Left hindlimb (tissue), 1 donor: ENCODE measurements around the gene ATP10D.
"Not testable (repeated sequence)": the region's sequence is repeated elsewhere in the genome, so short reads cannot be mapped to it uniquely, and the experiment has no call there.

Source experiments
- DNase-seq: peaks from one replicate; pipeline ENCODE4 v3.0.0-alpha.2; 2018

ATP10D gene

DNA sequence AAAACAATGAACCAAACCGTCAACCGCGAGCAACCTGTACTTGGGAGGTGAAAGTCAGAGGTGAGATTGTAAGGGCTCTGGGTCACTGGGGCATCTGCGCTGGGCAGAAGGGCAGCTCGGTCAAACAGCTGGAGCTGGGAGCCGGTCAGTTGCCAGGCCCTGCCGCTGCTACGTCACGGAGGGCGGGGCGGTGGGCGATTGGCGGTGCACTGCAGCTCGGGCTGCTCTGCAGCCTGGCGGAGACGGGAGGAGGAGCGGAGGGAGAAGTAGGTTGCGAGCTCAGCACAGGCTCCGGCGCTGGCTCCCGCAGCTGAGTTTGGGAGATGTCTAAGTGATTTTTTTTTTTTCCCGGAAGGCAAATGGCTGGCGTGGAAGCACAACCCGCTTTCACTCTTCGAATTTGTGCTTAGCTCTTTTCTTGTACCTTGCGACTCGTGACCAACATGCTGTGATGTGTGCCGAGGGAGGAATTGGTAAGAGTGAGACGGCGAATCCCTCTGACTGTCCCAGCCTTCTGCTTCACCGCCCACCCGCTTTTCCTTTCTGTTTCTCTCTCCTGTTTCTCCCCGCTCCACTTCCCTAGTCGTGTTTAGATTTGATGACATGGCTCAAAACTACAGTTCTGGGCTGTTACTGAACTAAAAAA lies at the start of gene ATP10D:
Gene ATP10D (plus strand): TSS at position 229 of the 646 bp plus-strand sequence. CDS start 27,266 bp downstream, outside the sequence.
- DNase-seq: peak; percentile 97

GRCh38 chr4:47442980-47443379 lies 42.1 kb upstream of the ATP10D start:
- no peak for DNase-seq

GRCh38 chr4:47444031-47444430 lies 41.0 kb upstream of the ATP10D start:
- no peak for DNase-seq

- no peak for DNase-seq
Measured at GRCh38 chr4:47451657-47452056, 33.4 kb upstream of the ATP10D start.

DNA sequence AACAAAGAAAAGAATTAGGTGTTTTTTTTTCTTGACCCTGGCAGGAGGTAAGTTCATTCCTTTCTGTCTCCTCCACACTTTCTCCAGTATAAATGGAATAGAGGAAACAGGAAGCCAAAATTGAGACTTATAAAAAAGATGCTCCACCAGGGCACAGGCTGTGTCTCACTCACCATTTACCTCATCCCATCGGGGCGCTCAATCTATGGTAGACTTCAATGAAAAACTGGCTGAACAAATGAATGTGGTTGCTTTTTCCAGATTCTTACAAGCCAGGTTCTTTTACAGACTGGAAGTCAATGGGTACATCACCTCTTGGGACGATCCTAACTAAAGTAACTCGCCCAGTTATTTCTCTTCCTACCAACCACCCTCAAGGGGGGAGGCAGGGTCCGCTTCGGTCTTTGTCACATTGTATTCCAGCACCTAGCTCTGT lies 22.3 kb upstream of the ATP10D start:
- no peak for DNase-seq

DNA sequence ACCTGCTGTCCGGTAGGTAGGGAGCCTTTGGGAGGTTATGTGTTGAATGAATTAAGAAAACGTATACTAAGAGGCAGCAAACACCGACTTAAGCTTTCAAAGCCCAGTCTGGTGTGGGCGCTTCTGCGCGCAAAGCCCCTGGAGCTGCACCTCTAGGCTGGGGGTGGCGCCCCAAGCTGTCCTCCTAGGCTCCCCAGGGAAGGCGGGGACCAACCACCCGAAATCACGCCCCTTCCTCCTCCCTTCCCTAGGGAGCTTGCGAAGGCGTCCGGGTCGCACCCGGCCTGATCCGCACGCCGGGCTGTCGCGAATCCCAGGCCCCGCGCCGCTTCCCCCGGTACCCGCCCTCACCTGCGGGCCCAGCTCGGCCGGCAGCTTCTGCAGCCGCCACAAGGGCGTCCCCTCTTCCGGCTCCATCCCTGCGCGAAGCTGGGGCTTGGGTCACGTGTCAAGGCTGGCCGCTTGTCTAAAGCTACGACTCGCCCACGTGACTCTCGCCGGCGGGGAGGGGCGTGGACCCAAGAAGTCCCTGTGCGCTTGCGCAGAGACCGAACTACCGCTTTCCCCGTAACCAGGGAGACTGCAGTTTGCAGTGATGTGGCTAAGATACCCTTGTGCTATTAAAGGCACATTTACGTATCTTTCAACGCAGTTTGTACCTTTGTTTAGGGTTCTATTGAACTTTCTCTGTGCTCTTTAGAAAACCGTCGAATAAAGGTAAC lies 21.7 kb upstream of the ATP10D start, which contains the start of gene COMMD8:
Gene COMMD8 (minus strand): TSS at position 468 of the 722 bp plus-strand sequence. CDS start 51 bp downstream, at position 417.
- DNase-seq: peak; percentile 96

- DNase-seq: no peak
Measured at GRCh38 chr4:47465004-47465403, 20.1 kb upstream of the ATP10D start.

DNA sequence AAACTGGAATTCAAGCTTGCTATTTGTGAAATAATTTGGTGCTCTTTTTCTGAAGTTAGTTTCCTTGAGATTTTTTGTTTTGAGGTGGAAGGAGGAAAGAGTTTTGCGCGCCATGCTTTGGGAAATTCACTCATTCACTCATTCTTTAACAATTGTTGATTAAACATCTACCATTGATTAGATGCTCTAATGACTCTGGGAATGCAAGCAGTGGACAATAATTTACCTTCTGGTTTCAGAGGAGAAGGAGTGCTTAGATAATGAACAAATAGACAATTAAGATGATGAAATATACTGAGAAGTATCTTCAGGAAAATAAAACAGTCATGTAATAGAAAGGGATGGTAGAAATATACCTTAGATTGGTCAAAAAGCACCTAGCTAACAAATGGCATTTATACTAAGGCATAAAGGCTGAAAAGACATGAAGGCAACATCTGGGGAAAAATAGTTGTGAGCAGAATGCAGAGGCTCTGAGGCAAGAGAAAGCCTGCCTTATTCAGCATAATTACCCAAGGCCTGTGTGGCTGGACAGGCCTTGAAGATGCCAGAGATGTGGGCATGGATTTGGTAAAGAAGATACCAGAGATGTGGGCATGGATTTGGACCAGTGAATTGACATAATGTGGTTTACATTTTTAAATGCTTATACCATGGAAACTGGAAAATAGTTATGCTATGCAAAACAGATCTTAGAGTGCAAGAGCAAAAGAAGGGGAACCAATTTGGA lies 18.9 kb upstream of the ATP10D start:
- DNase-seq: no peak

DNA sequence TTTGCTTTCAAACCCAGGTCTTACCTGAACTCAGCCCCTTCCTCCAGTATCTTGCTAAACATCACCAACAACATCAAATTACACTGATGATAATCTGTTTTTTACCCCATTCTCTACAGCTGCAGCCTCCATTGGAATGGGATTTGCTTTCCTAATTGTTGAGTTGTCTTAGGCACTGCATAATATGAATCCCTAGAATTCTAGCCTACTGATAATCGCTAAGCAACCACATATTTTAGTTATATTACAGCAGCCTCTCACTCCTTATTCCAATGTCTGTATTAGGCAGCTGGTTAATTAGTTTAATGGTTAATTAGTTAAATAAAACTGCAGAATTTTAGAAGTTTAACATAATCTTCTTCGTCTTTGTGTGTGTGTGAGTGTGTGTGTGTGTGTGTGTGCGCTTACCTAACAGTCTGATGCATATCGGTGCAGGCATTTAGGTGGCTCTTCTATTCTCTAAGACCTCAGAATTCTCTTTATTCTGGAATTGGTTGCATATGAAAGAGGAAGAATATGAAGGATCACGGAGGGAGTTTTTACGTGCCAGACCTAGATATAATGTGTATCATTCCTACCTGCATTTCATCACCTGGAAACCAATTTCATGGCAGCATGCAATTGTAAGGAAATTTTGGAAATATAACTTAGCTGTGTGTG lies 16.2 kb upstream of the ATP10D start:
- DNase-seq: no peak

GRCh38 chr4:47469951-47470350 lies 15.1 kb upstream of the ATP10D start:
- DNase-seq: no peak

DNA sequence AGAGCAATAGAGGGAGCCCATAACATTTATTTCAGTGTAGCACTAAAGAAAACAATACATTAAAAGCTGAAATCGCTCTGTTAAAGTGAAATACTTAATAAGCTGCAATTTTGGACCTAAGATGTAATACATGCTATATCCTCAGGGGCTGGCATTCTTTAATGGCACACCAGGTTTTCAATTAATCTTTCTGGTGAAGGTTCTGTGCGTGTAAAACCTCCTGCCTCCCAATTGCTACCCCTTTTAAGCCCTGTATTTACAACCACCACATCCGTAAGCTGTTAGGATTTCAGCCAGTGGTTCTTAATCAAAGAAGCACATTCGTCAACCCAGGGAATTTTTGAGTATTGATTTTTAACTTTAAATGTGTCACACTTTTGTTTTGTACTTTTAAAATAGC lies 14.0 kb upstream of the ATP10D start:
- DNase-seq: no peak

DNA sequence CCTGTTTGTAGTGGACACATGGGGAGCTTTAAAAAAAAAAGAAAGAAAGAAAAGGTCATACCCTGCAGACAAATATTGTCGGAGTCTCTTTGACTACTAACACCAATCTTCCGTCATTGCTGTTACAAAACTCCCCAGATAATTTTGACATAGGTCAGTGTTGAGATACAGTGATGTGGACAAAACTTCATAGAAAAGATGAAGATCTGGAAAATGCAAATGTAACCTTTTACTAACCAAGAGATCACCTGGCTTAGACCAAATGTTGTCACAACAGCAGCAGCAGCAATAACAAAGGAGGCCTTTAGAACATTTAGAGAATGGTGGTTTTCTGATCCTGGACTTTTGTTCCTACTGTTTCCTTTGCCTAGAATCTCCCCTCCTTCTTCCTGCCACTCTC lies 13.5 kb upstream of the ATP10D start:
- DNase-seq: no peak

GRCh38 chr4:47473141-47473750 lies 11.8 kb upstream of the ATP10D start:
- no peak for DNase-seq

DNA sequence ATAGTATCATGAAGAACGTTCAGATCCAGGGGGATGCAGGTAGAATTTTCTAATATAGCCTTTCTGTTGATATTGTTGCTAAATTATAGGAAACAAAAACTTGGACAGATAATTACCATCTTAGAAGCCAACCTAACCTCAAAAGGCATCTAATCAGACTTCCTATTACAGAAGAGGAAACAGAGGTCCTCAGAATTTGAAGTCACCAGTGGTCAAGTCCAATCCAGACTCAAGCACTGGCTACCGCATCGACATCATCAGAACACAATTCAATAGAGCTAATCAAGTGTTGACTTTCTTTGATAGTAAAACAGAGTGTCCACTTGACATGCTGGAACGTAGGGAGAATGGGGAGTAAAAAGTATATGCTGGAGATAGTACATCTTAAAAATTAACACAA lies 10.3 kb upstream of the ATP10D start:
- no peak for DNase-seq

GRCh38 chr4:47475411-47475810 lies 9.7 kb upstream of the ATP10D start:
- no peak for DNase-seq

DNA sequence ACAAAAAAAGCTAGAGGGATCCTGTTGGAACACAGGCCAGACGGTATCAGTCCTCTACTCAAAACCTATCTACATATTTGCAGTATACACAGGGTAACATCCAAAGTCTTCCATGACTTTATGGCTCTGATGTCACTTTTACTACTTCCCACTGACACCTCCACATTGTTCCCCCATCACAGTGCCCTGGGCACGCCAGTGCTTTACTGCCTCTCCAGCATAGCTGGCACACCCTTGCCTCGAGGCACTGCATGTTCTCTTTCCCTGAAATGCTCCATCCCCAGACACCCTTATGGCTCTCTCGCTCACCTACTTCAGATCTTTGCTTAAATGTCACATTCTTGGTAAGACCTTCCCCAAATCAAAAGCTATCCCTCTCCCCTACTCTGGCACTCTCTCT lies 6.3 kb upstream of the ATP10D start:
- no peak for DNase-seq

GRCh38 chr4:47482326-47482725 lies 2.7 kb upstream of the ATP10D start:
- no peak for DNase-seq

GRCh38 chr4:47483745-47484144 lies 1.3 kb upstream of the ATP10D start:
- DNase-seq: no peak

DNA sequence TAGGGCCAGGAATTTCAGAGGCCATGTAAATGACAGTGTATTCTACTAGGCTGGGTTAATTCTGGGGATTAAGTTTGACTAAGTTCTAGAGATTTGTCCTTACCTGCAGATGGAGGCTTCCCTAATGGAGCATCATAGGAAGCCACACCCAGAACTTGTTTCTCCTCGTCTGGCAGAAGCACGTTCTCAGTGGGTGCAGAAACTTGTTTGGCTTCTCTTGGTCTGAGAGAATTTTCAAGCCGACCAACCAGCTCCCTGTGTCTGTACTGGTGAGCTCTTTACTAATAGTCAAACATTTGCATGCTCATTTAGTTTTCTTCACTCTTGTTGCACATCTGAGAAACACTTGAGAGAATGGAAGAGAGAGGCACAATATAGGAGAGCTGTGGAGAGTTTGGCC lies 907 bp upstream of the ATP10D start:
- no peak for DNase-seq

DNA sequence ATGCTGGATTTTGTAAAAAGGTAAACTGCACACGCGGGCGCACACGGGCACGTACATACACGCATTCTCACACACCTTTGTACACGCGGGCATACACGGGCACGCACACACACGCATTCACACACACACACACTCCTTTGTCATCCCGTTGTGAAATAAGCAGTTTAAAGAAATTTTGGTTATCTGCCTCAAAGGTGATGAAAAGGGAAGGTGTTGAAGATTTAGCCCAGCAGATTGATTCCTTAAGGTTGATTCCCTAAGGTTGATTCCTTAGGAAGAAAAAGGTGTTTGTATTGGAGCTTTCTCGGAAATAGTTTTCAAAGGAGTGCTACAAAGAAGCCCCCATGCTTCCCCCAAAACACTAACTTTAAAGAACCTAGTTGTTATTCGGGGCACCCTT lies 693 bp downstream of the ATP10D start:
- no peak for DNase-seq

DNA sequence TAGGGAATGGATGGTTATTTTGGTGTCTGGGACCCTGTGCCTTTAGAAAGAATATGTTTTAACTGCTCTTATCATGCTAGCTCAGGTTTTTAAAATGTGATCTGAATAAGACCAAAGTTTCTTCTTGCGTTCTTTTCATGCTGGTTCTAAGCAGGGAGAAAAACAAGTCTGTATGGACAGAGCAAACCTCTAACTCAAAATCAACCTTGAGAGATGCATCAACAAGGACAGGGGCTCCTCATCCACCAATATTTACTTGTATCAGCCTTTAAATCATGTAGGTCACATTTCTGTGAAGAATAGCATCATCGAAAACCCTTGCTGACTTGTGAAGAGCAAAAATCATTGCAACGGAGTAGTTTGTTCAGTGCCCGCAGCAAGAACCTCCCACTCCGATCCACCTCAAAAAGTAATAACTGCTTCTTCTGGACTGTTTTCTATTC lies 1.2 kb downstream of the ATP10D start:
- DNase-seq: no peak

GRCh38 chr4:47486727-47487126 lies 1.7 kb downstream of the ATP10D start:
- not testable (repeated sequence) for DNase-seq

DNA sequence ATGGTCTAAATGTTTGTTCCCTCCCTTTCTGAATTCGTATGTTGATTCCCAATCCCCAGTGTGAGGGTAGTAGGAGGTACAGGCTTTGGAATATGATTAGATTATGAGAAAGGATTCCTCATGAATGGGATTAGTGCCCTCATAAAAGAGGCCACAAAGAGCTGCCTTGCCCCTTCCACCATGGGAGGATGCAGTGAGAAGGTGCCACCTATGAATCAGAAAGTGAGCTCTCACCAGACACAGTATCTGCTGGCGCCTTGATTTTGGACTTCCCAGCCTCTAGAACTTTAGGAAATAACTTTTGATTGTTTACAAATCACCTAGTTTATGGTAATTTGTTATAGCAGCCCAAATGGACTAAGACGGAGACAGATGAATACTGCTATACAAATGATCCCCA lies 3.6 kb downstream of the ATP10D start:
- no peak for DNase-seq
